ENCODE measurements around the gene ZBTB32. TPM values are rescaled to one million over a fixed set of nuclear protein-coding genes. Genes with fewer than 3 reads are reported as not detected.

The ZBTB32 gene
- total RNA-seq, 1 donor from 2014 or later: not detected

GRCh38 chr19:35716801-35717664, 12.7 kb downstream of the ZBTB32 start:
- DNase-seq (ENCODE audit: low read depth): peak; percentile 47
- TF ChIP-seq CTCF (conservative IDR thresholded peaks at IDR 0.05; ENCODE audit: low read depth, low read length): peak; percentile 87

GRCh38 chr19:35717665-35718344, 13.4 kb downstream of the ZBTB32 start, which contains the start of gene KMT2B:
TSS of gene KMT2B (plus strand) at chr19:35718003. CDS start at chr19:35718019, 16 bp downstream.
- peak within 1 kb of the TSS; percentile 82 for H3K4me3 ChIP-seq (ENCODE audit: low read depth, low read length)
- no peak for DNase-seq (ENCODE audit: low read depth)
- no peak for TF ChIP-seq CTCF (conservative IDR thresholded peaks at IDR 0.05; ENCODE audit: low read depth, low read length)

More at GRCh38 chr19:35716801-35717664, 12.7 kb downstream of the ZBTB32 start:
- H3K4me3 ChIP-seq (ENCODE audit: low read depth, low read length): peak overlapping the region; percentile 78

- H3K4me3 ChIP-seq (ENCODE audit: low read depth, low read length): peak overlapping the region; percentile 82
- DNase-seq (ENCODE audit: low read depth): no peak
- TF ChIP-seq CTCF (conservative IDR thresholded peaks at IDR 0.05; ENCODE audit: low read depth, low read length): no peak
Measured at GRCh38 chr19:35718345-35719041, 14.1 kb downstream of the ZBTB32 start.

GRCh38 chr19:35719402-35720162, 15.2 kb downstream of the ZBTB32 start:
- no peak for TF ChIP-seq CTCF (conservative IDR thresholded peaks at IDR 0.05; ENCODE audit: low read depth, low read length)
- H3K4me3 ChIP-seq (ENCODE audit: low read depth, low read length): peak overlapping the region; percentile 82
- no peak for DNase-seq (ENCODE audit: low read depth)

- H3K4me3 ChIP-seq (ENCODE audit: low read depth, low read length): no peak overlapping the region
- no peak for TF ChIP-seq CTCF (conservative IDR thresholded peaks at IDR 0.05; ENCODE audit: low read depth, low read length)
- no peak for DNase-seq (ENCODE audit: low read depth)
Measured at GRCh38 chr19:35720163-35720524, 15.8 kb downstream of the ZBTB32 start.

GRCh38 chr19:35720648-35721047, 16.3 kb downstream of the ZBTB32 start:
- H3K4me3 ChIP-seq (ENCODE audit: low read depth, low read length): no peak overlapping the region
- DNase-seq (ENCODE audit: low read depth): no peak
- TF ChIP-seq CTCF (conservative IDR thresholded peaks at IDR 0.05; ENCODE audit: low read depth, low read length): no peak
